Measurements from ENCODE around the gene GNG11.

GNG11 gene

GRCh38 chr7:93949423-93949822 is 27.9 kb downstream of the GNG11 start:
- no peak for DNase-seq

DNA sequence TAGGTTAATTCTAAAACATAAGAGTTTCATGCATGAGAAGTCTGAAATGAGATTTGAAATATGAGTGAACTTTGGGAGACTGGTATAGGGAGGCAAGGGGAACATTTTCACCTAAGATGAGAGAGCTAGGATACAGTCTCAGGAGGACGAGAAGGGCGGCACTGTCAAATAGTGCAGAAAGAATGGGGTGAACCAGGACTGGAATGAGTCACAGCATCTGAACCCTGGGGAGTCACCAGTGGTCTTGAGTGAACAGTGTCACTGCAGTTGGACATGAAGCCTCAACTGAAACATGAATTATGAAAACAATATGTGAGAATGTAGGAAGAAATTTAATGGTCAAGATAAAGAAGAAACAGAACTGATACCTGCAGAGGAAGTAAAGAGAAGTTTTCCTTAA is 33.8 kb downstream of the GNG11 start:
- DNase-seq: no peak

- no peak for DNase-seq
Measured at GRCh38 chr7:93957767-93958166, 36.2 kb downstream of the GNG11 start.

DNA sequence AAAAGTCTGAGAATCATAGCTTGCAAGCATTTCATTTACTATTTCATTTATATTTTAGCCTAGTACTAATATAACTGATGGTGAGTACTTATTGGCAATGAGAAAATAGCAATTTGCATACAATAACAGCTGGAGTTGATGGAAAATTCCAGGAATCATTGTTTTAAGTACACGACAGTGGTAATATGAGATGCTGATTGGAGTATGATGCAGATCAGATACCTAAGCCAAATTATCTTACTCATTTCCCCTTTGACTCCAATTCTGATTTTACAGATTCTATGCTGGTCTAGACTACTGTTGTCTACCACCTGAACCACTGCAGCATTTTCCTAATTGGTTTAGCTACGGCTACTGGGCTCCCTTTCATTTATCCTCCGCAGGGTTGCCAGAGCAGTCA is 36.7 kb downstream of the GNG11 start:
- DNase-seq: no peak

GRCh38 chr7:93958651-93959050 is 37.1 kb downstream of the GNG11 start:
- DNase-seq: no peak

DNA sequence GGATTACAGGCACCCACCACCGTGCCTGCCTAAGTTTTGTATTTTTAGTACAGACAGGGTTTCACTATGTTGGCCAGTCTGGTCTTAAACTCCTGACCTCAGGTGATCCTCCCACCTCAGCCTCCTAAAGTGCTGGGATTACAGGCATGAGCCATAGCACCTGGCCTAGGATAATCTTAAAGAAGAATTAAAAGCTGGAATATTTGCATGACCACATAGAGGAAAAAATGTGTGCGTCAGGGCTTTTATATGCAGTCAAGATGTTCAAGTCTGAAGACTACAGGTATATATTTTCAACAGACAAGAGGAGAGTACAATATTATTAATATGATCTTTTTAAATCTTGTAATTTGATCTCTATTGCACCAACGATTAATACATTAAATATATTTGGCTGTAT is 39.5 kb downstream of the GNG11 start:
- DNase-seq: no peak

DNA sequence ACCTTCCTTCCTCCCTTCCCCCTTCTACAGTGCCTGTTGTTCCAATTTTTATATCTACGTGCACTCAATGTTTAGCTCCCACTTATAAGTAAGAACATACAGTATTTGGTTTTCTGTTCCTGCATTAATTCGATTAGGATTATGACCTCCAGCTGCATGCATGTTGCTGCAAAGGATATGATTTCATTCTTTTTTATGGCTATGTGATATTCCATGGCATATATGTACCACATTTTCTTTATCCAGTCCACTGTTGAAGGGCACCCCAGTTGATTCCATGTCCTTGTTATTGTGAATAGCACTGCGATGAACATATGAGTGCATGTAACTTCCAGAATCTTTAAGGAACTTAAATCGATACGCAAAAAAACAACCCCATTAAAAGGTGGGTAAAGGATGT is 42.7 kb downstream of the GNG11 start:
- no peak for DNase-seq

DNA sequence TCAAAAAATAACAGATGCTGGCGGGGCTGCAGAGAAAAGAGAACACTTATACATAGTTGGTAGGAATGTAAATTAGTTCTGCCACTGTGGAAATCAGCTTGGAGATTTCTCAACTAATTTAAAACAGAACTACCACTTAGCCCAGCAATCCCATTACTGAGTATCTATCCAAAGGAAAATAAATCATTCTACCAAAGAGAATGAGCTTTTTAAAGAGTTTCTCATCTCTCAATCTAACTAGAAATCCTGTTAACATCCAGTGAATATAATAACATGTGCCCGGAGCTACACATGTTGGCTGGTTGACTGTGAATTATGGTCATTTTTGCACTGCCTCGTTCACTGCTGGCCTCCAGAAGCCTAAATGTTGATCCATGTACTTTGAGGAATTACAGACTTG is 43.3 kb downstream of the GNG11 start:
- no peak for DNase-seq

GRCh38 chr7:93968911-93969620 is 47.5 kb downstream of the GNG11 start:
- no peak for DNase-seq

DNA sequence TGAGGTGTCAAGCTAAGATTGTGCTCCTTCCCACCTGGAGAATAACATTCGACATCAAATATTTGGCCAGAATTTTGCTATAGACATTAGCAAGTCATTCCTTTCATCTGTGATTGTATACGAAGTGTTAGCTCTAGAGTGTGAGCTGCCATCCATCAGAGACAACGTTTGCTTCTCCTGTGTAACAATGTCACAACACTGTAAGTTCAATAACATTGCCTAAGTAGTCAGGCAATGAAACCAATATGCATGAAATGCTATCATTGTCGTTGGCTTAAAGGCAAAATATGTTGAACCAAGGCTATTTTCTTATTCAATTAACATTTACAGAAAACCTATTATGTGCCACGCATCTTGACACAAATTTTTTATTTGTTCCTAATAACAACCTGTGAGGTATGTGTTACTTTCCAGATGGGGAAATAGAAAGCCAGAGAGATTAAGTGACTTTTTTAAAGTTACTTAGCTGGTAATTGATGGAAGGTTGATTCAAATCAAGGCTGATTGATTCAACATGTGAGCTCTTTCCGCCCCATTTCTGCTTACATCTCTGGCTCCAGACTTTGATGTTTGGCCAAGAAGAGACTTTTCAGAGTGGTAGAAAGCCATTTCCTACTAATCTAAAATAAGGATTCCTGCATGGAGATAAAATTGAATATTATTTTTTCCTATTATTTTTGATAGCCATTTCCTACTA is 50.6 kb downstream of the GNG11 start:
- no peak for DNase-seq

DNA sequence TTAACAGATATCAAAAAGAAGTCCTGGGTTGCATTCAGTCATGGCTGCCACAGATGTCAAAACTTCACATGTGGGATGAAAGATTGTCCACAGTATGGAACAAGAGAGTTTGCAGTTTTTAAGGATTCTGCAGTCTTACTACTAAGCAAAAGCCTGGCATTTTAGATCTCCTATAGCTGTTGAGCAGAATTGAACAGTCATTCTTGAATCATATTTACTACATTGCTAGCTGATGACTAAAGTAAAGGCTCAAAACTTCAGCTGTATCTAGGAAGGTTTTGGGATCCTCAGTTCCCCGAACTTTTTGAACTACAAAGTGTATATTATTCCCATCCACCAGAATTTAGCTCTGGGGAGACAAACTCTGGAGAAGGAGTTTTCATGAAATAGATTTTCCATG is 51.6 kb downstream of the GNG11 start:
- no peak for DNase-seq

GRCh38 chr7:93977211-93977950 is 55.8 kb downstream of the GNG11 start:
- DNase-seq: no peak
